Fibroblast of peridontal ligament (primary cell): ENCODE measurements around the gene RFX6.

Source experiments
- DNase-seq: peaks from one replicate; pipeline ENCODE4 v3.0.0-alpha.2; 2010; ENCODE audit errors: extremely low read depth

RFX6 gene

DNA sequence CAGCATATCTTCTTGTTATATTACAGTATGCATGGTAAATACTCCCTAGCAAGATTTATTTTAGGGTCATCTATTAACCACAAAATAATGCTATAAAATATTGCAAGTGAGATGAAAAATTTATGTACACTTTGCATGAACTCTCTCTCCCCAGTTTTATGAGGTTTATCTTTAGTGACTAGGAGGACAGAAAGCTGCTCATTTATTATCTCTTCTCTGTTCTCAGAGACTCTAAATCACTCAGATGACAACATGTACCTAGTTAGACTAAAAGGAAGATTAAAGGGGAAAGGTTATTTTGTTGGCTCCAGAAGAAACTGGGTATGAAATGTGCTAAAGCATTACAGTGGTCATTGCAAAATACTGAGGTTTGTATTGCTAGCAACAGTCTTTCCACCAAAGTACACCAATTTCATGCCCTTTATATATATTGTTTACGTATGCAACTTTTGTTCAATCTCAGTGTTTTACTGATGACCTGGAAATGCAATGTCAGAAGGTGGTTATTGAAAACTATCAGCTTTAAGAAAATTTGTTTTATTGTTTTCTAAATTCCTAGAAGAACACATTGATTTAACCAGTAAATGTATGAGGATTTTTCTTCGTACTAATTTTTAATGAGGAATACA lies 11.8 kb downstream of the RFX6 start:
- DNase-seq = no peak

DNA sequence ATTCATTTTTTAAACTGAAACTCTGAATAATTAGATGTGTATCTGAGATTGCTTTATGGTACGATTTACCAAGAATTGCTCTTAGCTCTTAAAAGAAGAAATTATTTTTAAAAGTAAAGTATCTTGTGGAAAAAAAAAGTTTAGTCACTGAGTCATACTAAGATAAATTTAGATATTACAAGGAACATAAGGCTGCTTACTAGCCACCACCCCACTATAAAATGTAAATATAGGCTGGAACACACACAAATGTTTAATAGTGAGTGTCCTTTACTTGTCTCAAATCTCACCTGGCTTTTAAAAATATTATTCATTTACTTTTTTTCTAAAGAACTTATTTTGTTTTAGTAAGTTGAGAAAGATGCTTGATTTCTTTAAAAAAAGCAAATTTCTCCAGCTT lies 17.6 kb downstream of the RFX6 start:
- DNase-seq = no peak

DNA sequence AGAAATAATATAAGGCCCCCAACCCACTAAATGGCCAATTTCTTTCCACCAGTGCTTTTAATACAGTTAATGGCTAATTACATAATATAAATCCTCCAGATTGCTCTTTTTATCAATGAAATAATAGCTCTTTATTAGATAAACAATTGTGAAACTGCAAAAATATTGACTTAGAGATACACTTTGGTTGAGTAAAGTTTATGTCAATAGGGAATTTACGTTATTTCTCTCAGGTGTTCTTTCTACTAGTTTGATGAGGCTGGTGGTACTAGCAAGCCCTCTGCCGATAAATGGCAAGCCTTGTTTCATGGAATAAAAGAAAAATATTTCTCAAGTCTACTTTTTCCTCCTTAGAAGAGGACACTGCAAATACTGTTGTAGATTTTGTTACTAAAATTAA lies 18.9 kb downstream of the RFX6 start:
- no peak for DNase-seq

DNA sequence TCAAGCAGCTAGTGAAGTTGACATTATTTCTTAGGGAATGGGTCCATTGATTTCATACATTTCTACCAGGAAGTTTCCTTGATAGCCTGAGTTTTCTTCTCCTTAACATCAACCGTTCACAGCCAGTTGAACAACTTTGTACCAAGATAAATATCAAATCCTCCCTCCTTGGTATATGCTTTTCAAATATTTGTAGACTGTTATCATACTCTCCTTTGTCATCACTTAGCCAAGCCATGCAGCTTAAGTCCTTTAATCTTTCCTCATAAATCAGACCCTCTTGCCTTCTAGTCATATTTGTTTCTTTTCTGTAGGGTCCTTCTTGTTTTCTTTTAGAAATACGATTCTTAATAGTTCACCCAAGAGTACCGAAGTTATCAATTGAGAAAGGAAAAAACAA lies 25.6 kb downstream of the RFX6 start:
- DNase-seq = no peak

DNA sequence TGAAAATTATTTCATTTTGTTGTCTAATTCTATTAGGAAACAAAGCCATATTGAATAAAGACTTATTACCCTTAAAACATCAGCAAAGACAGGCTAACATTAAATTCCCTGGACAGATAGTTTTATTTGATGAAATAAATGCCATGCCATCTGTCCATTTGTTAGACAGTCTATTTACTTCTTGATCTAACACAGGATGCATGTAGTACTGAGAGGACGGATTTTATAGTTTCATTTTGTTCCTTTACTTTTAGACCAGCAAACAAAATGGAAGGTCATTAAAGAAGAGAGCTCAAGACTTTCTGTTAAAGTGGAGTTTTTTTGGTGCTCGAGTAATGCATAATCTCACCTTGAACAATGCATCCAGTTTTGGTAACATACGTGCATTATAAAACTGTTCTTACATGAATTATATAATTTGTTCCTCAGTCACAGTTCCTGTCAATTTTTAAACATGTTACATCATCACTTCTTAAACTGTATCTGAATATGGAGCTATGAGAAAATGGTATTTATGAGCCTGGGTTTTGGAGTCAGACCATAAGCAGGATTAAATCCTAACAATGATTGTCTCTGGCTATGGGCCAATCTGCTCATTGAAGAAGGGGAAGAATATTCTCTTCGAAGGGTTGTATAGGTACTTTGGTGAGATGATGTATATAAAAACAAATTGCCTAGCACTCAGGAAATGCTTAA lies 46.0 kb downstream of the RFX6 start:
- no peak for DNase-seq

DNA sequence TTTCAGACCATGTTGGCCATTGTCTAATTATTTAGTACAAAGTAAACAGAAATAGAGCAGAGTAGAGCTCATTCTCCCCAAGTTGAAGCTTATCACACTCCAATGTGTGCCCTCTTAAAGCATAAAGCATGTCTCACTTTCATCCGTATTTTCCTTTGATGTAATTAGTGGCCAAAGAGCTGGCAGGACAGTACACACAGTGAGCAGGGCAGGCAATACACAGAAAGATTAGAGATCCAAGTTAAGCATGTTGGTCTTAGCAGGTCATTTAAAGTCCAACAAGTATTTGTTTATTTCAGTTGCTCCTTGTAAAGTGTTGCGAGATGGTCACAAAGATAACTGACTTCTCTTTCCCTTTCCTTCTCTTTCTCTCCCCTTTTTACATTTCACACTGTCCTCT lies 47.2 kb downstream of the RFX6 start:
- no peak for DNase-seq

DNA sequence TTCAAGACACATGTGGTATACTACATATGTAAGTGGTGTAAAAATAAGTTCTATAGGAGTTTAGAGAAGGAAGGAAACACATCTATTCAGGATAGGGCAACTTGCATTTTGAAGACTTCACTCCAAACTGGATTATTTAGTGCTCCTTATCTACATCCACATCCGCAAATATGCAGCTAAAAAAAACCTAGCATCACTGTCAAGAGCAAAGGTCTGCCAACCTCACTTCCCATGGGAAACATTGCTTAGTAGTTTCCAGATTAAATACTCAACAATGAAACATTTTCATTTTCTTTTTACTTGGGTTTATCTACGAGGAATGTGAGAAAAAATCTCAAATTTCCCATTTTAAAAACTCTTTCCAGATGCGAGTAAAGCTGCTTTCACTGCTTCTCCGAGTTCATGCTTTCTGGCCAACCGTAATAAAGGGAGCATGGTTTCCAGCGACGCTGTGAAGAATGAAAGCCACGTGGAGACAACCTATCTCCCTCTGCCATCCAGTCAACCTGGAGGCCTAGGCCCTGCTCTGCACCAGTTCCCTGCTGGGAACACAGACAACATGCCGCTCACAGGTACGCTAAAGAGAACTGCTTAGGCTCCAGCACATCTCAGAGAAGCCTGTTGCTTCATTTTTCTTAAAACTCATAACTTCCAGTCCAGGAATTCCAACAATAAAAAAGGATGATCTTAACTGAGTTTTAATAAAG lies 48.2 kb downstream of the RFX6 start:
- peak; percentile 39 for DNase-seq

DNA sequence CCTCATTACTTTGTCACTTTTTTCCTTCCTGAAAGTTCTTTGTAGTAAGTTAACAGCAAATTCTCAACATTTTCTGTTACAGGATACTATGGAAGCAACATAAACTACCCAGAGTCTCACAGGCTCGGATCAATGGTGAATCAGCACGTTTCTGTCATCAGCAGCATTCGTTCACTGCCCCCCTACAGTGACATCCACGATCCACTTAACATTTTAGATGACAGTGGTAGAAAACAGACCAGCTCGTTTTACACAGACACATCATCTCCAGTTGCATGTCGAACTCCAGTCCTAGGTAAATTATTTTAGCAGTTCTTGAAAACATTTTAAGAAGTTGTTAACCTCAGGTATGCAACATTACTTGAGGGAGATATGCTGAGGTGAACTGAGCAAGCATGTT lies 51.6 kb downstream of the RFX6 start:
- DNase-seq = no peak

DNA sequence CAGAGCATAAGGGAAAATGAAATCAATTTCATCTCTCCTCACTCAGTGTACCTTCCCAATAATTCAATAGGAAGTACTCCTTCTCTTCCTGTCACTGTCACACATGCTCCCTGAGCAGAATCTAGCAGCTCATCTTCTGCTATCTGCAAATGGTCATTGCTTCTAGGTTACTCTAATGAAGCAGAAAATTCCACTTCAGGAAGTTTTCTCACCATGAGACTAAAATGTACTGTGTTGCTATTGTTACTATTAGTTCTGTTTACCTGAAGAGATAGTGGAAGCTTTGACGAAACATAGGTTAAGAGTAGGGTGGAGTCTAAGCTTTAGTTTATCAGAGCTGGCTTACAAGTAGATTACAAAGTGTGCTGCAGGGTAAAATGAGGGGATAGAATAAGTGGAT lies 52.8 kb downstream of the RFX6 start:
- no peak for DNase-seq

DNA sequence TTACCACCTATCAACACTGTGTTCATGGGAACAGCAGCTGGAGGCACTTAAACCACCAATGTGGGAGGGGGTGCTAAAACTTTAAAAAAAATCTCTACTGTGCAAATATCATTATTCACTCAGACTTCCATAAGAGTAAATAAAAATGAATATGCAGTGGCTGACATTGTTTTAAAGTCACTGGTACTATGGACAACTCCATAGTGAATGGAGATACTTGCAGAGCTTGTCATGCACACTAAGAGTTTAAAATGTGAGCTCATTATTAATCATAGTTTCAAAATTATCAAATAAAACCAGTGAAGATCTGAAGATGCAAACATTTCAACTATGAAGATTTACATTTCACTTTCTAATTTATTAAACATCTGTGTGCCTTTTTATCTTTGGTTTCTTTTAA lies 54.4 kb downstream of the RFX6 start:
- no peak for DNase-seq

DNA sequence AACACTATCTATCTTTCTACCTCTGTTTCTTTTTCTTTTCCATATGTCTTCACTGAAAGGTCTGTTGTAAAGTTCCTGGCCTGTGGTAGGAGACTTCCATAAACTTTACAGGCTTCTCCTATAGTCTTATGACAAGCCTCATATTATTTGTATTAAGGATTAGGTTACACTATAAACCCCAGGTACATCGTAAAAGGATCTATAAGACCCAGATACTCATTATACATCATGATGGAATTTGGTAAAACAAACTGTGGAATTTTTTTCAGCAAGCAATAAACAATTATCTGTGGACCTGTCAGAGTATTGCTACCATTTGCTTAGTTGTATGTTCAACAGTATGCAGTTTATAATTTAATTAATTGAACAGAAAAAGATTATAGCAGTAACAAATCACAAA lies 55.5 kb downstream of the RFX6 start:
- no peak for DNase-seq

DNA sequence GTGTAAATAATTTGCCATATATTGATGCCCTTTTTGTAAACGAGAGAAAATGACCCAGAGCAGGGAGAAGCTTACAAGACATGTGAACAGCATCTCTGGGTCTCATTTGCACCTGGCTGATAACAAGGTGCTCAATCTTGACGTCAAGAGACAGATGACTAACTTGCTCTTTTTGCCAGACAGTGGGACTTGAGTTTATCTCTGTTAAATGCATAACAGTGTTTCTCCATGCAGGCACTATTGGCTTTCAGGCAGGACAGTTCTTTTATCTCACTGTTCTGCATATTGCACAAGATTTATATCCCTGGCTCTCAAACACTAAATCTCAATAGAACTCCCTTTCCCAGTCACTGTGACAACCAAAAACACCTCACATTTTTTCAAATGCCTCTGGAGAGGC lies 56.4 kb downstream of the RFX6 start:
- DNase-seq = no peak

DNA sequence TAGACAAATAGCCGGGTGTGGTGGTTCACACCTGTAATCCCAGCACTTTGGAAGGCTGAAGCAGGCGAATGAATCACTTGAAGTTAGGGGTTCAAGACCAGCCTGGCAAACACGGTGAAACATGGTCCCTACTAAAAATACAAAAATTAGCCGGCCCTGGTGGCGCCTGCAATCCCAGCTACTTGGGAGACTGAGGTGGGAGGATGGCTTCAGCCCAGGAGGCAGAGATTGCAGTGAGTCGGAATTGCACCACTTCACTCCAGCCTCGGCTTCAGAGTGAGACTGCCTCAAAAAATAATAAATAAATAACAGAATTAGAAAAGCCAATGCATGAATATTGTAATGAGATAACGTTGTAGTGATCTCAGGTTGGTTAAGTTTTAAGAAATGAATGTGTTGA lies 61.3 kb downstream of the RFX6 start:
- DNase-seq = no peak

DNA sequence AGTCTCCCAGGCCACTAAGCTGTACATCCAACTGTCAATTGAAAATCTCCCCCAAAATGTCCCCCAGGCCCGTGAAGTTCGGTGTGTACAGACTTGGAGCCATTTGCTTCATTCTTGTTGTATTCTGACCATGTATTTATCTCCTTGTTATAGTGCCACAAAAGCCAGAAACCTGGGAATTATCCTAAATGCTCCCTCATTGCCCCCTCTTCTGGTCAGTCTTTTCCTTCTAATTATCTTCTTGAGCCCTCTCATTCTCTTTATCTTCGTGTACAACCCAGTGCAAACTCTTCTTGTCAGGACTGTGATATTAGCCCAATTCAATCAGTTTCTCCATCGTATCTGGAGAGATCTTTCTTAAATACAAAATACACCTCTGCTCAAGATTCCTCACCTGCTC lies 64.7 kb downstream of the RFX6 start:
- no peak for DNase-seq

DNA sequence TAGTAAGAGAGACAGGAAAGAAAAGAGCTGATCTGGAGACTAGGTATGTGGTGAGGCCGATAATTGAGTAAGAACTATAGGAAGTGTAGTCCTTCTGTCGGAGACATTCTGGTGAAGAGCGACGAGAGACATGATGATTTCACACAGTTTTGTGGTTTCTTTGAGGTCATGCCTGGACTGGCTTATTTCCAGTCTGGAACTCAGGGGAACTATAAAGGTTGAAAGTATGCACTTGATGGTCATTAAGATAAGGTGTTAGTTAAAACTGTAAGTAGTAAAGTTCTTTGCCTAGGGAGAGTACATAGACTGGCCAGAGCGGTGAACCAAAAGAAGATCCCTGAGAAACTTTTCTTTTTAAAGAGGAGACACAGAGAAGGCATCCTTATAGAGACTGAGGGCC lies 68.8 kb downstream of the RFX6 start:
- DNase-seq = no peak

DNA sequence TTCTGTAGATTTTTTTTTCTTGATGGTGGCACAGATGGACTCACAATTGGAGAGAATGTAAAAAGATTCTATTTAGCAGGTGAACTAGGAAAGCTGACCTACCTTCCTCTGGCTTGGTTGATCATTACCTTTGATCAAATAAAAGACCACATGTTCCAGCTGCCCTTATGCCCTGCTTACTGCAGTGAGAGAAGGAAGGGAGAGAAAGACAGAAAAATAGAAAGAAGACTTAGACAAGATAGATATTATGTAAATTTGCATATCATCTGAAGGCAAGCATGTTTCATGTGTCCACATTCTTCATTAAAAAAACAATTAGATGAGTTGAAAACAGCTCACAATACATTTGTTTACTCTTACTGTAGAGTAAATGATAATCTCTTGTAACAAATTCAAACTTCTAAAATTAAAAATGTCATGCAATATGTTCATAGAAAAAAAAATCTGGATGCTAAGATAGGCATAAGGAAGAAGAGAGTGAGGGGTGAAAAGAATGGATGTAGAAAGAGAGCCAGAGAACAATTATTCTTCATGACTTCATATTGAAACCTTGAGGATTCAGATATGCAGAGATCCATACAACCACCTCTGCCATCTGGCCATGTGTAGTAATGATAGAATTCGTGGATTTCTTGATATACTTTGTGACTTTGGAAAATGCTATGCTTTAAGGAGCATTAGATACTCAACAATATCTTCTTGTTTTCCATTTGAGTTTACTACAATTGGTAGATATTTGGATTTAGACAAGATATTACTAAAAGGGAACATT lies 71.7 kb downstream of the RFX6 start:
- DNase-seq = no peak

DNA sequence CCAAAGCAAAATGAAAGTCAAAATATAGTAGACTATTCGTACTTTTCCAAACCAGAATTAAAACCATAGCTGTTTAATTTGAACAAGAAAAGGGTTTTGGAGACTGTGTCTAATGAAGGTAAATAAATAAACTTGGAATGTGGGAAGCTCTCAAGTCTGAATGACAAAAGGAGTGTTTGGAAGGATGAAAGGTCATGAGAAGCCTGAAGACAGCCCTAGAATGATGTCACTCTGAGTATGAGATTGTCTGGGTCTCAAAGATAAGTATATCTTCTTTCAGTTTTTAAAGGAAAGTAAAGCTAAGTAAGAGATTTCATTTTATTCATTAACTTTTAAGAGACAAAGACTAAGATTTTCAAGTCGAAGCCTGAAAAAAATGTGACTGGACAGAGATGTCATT lies 72.9 kb downstream of the RFX6 start:
- no peak for DNase-seq

DNA sequence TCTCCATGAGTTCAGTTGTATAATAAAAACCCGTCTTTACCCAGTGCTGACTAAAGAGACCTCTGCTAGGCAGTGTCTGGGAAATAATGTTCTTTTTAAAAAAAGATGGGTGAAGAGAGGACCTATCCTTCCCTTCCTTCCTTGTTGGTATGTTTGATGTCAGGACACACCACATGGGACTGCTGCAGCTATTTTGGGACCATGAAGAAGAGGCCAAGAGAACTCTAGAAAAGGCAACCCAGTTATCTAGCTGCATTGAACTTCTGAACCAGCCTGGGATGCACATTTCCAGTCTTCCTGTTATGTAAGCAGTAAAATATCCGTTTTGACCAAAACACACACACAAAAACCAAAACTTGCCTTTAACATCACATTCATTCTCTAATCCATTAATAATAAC lies 77.3 kb downstream of the RFX6 start:
- DNase-seq = no peak

DNA sequence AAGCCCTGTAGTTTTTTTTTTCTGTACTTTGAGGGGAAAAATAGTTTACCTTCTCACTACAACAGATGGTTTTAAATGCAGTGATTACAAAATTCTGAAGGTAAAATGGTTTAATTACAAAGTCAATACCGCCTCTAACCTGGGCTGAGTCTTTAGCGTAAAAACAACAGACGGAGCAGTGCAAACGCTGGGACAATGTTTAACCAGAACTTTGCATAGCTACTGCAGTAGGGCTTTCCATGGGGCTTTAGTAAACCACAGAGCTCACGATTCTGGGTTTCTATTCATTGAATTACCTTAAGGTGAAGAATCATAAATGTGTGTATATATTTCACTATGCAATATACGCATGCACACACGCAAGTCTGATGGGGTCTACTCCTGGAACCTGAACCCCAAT lies 77.9 kb downstream of the RFX6 start:
- no peak for DNase-seq

DNA sequence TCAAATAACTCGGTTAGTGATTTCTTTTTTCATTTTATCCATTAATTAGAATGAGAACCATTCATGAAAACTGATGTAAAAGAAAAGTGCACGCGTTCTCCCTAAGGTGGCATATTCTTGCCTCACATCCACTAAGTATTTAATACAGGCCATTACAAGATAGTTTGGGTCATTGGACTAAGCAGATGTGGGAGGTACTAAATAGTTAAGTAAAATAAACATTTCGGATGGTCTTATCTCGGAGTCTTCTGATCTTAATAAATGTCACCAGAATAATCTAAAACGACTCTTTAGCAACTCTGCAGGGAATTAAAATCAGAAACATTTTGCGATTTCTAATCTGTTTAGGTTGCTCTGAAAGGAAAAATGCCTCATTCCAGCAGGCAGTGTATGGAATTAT lies 78.7 kb downstream of the RFX6 start:
- DNase-seq = no peak

DNA sequence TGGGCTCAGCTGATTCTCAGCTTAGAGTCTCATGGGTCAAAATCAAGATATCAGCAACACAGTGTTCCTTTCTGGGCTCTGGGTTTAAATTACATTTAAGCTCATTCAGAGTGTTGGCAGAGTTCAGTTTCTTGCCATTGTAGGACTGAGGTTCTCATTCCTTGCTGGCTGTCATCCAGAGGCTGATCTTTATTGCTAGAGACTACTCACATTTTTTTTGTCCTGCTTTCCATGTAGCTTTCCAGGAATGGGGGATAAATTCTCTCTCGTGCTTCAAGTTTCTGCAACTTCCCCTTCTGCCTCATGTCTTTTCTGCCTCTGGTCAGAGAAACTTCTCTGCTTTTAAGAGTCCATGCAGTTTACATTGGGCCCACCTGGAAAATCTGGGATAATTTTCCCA lies 86.9 kb downstream of the RFX6 start:
- DNase-seq = no peak

DNA sequence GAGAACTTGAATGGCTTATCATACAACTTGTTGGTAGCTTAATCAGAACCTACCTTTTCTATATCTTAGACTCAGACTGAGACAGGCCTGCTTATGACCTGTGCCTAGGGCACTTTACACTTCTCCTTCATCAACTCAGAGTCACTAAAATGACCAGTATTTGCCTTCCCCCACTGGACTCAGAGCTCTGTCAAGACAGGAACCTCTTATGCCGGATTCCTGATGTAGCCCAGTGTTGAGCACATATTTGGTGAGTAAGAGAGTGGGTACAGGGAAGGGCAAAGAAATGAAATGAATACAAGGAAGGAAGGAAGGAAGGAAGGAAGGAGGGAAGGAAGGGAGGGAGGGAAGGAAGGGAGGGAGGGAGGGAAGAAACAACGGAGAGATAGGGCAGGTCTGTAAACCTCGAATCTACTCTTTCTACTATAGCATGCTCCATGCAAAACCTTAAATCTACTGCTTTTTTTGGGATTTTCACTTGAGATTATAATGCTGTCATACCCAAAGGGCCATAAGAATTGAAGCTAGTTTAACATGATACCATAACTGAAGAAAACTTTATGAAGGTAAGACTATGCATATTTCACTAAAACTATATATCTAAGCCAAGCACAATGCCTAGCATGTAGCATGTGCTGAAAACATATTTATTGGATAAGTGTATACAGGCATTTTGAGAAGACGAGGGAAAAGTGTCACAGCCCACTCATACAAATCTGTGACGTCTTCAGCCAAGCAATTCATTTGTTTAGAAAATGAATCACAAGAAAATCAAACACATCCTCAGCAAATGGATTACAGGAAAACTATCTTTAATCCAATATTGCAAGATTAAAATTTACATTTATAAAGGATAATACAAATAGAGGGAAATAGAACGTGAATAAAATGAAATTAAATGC lies 89.9 kb downstream of the RFX6 start:
- DNase-seq = no peak
